Measurements from ENCODE around the gene PFDN6. TPM values are rescaled to one million over a fixed set of nuclear protein-coding genes. Genes with fewer than 3 reads are reported as not detected.
"Not testable (repeated sequence)": the region's sequence is repeated elsewhere in the genome, so short reads cannot be mapped to it uniquely, and the experiment has no call there.

Gene PFDN6
- total and polyA plus RNA-seq, 8 donors: 9.7 to 119 (median 19.0) TPM

- ATAC-seq (no peak), DNase-seq (no peak), FAIRE-seq (no peak)
- peaks cover 0 to 26% (median 16%) of the 10 kb centered on the region in 3 donors for H3K36me3 ChIP-seq
- 49 to 50% methylated on average over 11 of the region's 11 CpGs for WGBS, 2 donors
- no peaks in the 10 kb centered on the region for H3K27me3 ChIP-seq
- H3K27ac ChIP-seq: no peak overlapping the region
- intact Hi-C loops (cut with DNase I): no loop called here
- no peaks in the 10 kb centered on the region for H3K9me3 ChIP-seq
- TF ChIP-seq CTCF (IDR thresholded peaks at IDR 0.05): no peak
- H3K4me1 ChIP-seq: peaks cover 22 to 32% (median 23%) of the 10 kb centered on the region in 3 donors
- H3K4me3 ChIP-seq: peak overlapping the region; percentile 64 to 85 (median 76)
These were observed 16.1 kb upstream of the PFDN6 start for GRCh38 chr6:33273129-33273923.

- no peak for TF ChIP-seq CTCF (IDR thresholded peaks at IDR 0.05)
- ATAC-seq: no peak
- H3K9me3 ChIP-seq: no peaks in the 10 kb centered on the region
- 47 to 51% methylated on average over 14 of the region's 14 CpGs for WGBS, 2 donors
- H3K27ac ChIP-seq: no peak overlapping the region
- H3K4me1 ChIP-seq: peaks cover 22 to 32% (median 23%) of the 10 kb centered on the region in 3 donors
- peak overlapping the region in 2 of 4 donors; percentile 75 to 78 for H3K4me3 ChIP-seq
- H3K36me3 ChIP-seq: peaks cover 0 to 21% (median 15%) of the 10 kb centered on the region in 3 donors
- no peak for DNase-seq
- intact Hi-C loops (cut with DNase I): no loop called here
- H3K27me3 ChIP-seq: no peaks in the 10 kb centered on the region
- no peak for FAIRE-seq
These were observed 15.2 kb upstream of the PFDN6 start for GRCh38 chr6:33273924-33274902.

DNA sequence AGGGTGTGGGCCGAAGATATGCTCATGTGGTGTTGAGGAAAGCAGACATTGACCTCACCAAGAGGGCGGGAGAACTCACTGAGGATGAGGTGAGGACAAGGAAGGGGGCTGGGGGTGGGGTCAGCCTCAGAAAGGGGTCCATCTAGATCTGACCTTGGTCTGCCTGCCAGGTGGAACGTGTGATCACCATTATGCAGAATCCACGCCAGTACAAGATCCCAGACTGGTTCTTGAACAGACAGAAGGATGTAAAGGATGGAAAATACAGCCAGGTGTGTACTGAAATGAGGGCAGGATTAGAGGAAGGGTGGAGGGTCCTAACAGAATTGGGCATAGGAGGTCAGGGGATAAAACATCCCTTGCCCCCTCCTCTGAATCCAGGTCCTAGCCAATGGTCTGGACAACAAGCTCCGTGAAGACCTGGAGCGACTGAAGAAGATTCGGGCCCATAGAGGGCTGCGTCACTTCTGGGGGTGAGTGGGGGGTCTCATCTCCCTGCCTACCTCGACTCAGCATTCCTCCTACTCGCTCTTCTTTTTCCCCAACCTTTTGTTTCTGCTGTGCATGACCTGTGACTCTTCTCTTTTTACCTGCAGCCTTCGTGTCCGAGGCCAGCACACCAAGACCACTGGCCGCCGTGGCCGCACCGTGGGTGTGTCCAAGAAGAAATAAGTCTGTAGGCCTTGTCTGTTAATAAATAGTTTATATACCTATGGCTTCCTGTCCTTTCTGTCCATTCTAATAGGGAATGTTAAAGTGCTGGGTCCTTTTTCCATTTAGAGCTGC is 13.4 kb upstream of the PFDN6 start:
- intact Hi-C loops (cut with DNase I); ATAC-seq; DNase-seq; FAIRE-seq; H3K9me3 ChIP-seq; H3K27ac ChIP-seq; H3K27me3 ChIP-seq: not testable (repeated sequence)
- Histone ChIP-seq H3K4me3 (peak overlapping the region in 1 of 4 donors; percentile 54), H3K36me3 (peaks cover 0 to 28% (median 15%) of the 10 kb centered on the region in 3 donors), H3K4me1 (peaks cover 19 to 23% (median 22%) of the 10 kb centered on the region in 3 donors)
- 74 to 79% methylated on average over 15 to 16 of the region's 16 CpGs for WGBS, 2 donors

DNA sequence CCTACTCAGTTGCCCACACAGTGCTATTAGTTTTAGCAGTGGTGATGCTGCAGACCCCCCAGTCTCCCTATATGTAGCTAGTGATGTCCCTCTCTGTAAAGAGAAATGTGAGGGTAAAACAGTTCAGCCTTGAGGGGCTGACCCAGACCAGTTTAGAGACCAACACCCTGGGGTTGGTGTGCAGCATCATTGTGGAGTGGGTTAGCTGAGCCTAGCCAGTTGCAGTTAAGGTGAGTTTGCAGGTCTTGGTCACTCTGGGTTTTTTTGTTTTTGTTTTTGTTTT is 12.9 kb upstream of the PFDN6 start:
- Histone ChIP-seq H3K4me3 (peak overlapping the region; percentile 35 to 54 (median 38)), H3K4me1 (peaks cover 19 to 23% (median 22%) of the 10 kb centered on the region in 3 donors), H3K27ac (peak overlapping the region in 3 of 4 donors; percentile 29 to 82 (median 72)), H3K27me3 (no peaks in the 10 kb centered on the region), H3K9me3 (no peaks in the 10 kb centered on the region), H3K36me3 (peaks cover 0 to 31% (median 15%) of the 10 kb centered on the region in 3 donors)
- DNase-seq (no peak), ATAC-seq (no peak), FAIRE-seq (no peak)
- TF ChIP-seq CTCF (IDR thresholded peaks at IDR 0.05): no peak
- intact Hi-C loops (cut with DNase I): no loop called here

All from pancreas (tissue), 10 donors.